ENCODE results near the gene FSCN2.
A peak's percentile ranks its signal among the peaks of the same experiment; 100 is the strongest.

Gene FSCN2

DNA sequence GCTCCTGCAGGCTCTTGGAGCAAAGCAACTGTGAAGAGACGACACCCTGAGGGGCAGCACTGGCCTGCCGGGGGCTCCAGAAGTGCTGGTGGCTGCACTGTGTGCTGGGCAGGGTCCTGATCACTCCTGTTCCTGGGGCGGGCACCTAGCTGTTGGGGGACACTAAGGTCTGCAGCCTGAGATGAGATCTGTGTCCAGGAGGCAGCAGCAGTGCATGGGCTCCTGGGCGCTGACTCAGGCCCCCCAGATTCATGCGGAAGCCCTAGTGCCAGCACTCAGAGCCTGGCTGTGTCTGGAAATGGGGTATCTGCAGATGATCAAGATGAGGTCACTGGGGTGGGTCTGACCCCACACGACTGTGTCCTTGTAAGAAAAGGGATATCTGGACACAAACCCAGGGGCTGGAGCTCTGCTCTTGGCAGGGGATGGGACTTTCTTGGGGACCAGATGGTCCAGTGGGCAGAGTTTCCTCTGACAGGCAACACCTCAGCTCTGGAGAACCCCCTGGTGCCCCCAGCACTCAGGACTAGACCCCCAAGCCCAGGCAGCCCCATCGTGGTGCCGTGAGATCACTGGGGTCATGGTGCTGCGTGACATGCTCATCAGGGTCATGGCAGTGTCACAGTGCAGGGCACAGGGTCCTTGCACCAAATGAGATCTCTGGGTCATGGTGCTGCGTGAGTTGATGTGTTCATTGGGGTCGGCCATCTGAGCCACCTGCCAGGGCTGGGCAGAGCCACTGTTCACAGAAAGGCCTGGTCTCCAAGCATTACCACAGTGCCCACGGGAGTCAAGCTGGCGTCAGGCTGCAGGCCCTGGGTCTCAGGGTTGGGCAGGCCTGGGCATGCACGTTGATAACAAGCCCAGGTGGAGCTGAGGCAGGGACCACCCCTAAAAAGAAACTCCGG, 14.5 kb downstream of the FSCN2 start:
- no peak overlapping the region for H3K4me3 ChIP-seq (ENCODE audit: low read length)
- no peak for TF ChIP-seq ZNF274 (IDR thresholded peaks at IDR 0.05; ENCODE audit: low read depth, low read length)

DNA sequence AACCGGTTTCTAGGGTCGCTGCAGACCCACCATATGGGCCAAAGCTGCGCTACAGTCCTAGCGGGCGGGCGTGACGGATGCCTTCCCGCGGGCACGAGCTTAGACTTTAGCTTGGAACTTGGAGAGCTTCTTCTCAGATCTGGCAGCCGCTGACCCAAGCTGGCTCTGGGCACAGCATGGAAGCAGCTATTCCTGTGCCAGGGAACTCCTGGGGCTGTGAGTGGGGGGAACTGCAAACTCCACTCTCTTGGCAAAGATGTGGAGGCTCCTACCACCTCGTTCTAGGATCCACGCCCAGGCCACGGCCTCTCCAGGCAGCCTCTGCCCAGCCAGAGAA, 15.1 kb downstream of the FSCN2 start:
- no peak for TF ChIP-seq ZNF274 (IDR thresholded peaks at IDR 0.05; ENCODE audit: low read depth, low read length)
- H3K4me3 ChIP-seq (ENCODE audit: low read length) = no peak overlapping the region

DNA sequence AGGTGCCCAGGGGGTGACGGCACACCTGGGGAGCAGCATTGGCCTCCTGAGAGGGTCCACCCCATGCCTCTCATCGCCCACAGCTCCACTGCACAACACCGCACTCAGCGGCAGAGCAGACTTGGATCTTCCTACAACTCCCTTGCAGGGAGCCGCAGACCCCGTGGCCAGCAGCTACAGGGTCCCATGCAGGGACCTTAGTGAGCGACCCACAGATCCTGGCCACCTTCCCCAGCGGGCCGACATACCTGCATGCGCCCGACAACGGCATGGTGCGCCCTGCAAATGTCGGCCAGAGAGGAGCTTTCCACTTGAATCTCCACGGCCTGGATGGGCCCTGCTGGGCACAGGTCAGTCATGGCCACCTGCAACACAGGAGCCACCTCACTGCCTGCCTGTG, 15.6 kb downstream of the FSCN2 start:
- no peak for TF ChIP-seq ZNF274 (IDR thresholded peaks at IDR 0.05; ENCODE audit: low read depth, low read length)
- H3K4me3 ChIP-seq (ENCODE audit: low read length) = no peak overlapping the region

DNA sequence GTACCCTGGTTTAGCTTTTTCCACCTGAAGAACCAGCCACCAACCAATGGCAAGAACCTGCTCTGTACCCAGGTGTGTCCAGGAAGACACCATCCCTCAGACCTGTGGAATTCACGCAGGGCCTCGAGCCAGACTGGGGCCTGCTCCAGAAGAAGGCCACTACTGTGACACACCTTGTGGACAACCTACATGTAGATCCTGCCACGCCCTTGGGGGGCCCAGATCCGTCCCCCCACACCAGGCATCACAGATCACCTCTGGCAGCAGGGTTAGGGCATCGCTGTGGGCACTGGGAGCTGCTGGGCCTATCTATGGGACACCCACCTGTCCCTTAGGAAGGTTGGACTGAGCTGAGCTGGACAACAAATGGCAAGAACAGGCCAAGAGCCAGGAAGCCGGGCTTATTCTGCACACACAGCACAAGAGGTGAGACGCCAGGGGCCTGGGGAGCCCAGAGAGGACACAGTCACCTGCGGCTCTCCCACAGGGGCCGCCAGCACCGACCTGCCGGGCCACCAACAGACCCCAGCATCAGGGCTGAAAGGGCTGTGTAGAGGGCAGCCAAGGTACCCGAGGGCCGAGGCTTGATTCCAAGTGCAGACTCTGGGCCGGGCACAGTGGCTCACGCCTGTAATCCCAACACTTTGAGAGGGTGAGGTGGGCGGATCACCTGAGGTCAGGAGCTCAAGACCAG, 16.3 kb downstream of the FSCN2 start:
- TF ChIP-seq ZNF274 (IDR thresholded peaks at IDR 0.05; ENCODE audit: low read depth, low read length) = no peak
- H3K4me3 ChIP-seq (ENCODE audit: low read length) = no peak overlapping the region

DNA sequence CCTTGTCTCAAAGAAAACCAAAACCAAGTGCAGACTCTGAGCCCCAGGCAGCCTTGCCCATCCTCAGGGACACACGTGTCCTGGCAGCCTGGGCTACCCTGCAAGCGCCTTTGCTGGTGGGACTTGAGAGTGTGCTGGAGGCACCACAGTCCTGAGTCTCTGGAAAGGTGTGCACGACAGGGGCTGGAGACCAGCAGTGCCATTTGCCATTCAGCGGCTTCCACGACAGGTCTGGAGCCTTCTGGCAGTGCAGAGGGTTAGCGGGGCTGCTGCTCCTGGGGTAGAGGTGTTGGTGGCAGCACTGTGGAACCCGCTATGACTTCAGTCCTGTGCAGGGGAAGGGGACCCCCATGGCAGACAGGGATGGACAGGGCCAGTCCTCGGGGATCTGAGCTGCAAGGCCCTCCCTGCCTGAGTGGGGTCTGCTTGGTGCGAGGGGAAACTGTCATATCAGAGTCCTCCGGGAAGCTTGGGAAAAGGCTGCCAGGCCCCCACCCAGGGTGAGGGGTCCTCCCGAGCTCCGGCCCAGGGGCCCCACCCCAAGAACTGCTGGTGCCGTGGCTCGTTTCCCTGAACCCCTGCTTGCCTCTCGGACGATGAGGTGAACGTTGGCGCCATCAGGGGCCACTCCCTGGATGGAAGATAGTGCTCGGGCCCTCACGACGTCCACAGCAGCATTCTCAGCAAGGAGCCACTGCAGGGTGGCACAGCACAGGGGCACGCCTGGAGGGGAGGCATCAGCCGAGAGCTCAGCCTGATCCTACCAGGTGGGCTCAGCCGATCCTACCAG, 17.2 kb downstream of the FSCN2 start:
- H3K4me3 ChIP-seq (ENCODE audit: low read length) = no peak overlapping the region
- no peak for TF ChIP-seq ZNF274 (IDR thresholded peaks at IDR 0.05; ENCODE audit: low read depth, low read length)

DNA sequence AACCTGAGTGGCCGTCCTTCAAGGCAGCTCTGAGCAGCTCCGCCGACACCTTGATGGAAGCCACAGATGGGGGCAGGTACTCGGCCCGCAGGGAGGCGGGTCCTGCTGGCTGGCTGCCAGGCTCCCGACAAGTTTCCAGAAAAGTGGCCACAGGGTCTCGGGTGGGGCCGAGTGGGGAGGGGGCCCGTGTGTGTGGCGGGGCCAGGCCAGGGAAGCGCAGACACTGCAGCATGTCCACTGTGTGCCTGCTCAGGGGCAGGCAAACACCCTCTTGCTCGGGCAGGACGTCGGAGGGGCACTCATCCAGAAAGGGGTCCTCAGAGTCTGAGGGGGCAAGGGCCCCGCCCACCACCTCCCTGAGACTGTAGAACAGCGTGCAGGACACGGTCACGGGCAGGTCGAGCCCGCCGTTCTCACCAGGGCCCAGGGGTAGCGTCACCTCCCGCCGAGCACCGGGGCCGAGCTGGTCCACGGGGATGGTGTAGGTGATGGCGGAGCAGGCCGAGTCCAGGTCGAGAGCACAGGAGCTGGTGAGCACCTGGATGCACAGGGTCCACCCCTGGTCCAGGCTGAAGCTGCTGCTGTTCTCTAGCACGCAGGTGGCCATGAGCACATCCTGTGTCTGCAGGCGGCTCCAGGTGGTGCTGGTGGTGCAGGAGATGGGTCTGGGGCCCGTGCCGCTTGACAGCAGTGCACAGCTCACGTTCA, 18.9 kb downstream of the FSCN2 start:
- no peak for TF ChIP-seq ZNF274 (IDR thresholded peaks at IDR 0.05; ENCODE audit: low read depth, low read length)
- H3K4me3 ChIP-seq (ENCODE audit: low read length) = no peak overlapping the region

DNA sequence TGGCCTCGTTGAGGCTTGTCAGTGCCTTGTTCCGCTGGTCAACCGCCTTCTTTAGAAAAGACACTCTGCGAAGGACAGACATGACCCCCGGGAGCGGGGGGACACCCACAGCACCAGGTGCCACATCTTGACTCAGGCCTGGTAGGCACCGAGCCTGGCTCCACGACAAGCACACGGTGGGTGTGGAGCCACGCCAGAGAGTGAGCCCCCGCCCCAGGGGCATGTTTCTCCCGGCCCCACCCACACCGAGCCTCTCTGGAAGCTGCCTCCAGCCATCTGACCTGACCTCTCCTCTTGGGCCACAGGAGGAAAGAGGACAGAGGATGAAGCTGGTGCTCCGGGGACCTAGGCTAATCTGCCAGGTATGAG, 19.4 kb downstream of the FSCN2 start:
- TF ChIP-seq ZNF274 (IDR thresholded peaks at IDR 0.05; ENCODE audit: low read depth, low read length) = no peak
- H3K4me3 ChIP-seq (ENCODE audit: low read length) = no peak overlapping the region

DNA sequence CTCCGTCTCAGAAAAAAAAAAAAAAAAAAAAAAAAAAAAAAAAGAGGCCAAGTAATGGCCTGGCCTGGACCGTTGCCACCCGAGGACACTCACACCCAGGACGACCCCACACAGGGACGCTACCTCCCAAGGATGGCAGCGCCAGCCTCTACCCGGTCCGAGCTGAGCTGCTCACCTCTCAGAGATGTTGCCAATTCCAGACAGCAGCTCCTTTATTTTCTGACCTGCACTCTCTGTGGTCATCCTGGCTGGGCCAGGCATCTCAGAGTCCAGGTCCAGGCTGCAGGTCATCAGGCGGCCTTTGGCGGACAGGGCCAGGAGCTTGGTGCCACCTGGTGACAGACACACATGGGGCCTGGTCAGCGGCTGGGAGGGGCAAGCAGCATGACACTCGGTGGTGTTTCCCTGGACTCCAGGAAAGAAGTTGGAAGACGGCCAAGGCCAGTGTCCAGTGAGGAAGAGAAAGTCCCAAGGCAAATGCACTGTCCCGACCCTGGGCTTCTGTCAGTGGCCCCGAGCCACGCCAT, 20.9 kb downstream of the FSCN2 start:
- TF ChIP-seq ZNF274 (IDR thresholded peaks at IDR 0.05; ENCODE audit: low read depth, low read length) = no peak
- no peak overlapping the region for H3K4me3 ChIP-seq (ENCODE audit: low read length)

DNA sequence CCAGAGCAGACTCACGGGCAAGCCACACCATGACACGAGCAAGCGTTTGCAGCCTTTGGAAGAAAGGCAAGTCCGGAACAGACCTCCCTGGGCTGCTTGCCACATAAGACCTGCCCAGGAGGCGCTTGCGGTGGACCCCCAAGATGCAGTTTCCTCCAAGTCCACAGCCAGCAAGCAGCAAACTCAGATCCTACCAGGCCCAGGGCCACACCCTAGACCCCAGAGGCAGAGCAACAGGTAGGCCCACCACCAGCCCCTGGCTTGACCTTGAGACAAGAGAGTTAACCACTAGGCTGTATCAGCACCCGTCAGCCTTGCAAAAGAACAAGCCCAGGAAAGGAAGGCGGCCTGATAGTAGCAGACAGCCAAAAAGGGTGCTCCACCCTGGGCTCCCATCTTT, 21.6 kb downstream of the FSCN2 start:
- no peak for TF ChIP-seq ZNF274 (IDR thresholded peaks at IDR 0.05; ENCODE audit: low read depth, low read length)

DNA sequence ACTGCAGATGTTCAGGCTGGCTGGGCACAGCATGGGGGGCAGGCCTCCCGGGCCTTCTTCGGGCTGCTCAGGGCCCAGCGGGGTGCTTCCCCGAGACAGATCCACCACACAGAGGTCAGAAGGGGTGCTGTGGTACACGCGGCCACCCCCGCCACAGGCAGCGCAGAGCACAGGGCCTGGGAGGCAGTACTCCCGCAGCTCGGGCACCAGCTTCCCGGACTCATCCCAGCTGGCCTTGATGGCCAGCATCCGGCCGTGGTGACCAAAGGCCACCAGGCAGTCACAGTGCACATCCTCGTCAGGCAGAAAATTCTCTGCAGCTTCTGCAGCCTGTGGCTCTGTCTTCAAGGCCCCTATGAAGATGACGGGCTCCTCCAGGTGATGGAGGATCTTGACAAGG, 22.1 kb downstream of the FSCN2 start:
- H3K4me3 ChIP-seq (ENCODE audit: low read length) = no peak overlapping the region
- no peak for TF ChIP-seq ZNF274 (IDR thresholded peaks at IDR 0.05; ENCODE audit: low read depth, low read length)

More for the DNA sequence above, 21.6 kb downstream of the FSCN2 start:
- H3K4me3 ChIP-seq (ENCODE audit: low read length) = no peak overlapping the region

DNA sequence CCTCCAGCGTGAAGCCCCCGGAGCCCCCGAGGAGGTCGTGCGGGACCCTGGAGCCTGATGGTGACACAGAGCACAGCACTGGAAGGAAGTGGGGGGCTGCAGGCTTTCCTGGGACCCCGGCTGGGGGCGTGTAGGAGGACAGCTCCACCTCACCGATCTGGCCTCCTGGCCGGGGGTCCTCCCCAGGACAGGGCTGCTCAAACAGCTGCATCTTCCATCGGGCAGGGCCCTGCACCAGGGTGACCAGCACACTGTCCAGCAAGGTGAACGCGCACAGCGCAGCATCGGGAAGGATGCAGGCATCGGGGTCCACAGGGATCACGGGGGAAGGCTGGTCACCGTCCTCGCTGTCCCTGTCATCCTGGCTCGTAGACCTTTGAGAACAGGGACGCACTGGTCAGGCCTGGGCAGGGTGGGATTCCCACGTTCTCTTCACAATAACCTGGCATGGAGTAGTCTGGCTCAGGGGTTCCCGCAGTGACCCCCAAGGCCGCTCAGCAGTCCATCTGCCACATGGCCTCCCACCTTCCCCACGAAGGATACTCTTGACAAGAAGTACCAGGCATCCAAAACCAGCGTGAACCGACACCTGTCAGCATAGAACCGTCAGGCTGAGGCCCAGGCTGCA, 22.8 kb downstream of the FSCN2 start:
- no peak for TF ChIP-seq ZNF274 (IDR thresholded peaks at IDR 0.05; ENCODE audit: low read depth, low read length)
- peak overlapping the region; percentile 75; the same call in 1 of the 2 replicates for H3K4me3 ChIP-seq (ENCODE audit: low read length)

DNA sequence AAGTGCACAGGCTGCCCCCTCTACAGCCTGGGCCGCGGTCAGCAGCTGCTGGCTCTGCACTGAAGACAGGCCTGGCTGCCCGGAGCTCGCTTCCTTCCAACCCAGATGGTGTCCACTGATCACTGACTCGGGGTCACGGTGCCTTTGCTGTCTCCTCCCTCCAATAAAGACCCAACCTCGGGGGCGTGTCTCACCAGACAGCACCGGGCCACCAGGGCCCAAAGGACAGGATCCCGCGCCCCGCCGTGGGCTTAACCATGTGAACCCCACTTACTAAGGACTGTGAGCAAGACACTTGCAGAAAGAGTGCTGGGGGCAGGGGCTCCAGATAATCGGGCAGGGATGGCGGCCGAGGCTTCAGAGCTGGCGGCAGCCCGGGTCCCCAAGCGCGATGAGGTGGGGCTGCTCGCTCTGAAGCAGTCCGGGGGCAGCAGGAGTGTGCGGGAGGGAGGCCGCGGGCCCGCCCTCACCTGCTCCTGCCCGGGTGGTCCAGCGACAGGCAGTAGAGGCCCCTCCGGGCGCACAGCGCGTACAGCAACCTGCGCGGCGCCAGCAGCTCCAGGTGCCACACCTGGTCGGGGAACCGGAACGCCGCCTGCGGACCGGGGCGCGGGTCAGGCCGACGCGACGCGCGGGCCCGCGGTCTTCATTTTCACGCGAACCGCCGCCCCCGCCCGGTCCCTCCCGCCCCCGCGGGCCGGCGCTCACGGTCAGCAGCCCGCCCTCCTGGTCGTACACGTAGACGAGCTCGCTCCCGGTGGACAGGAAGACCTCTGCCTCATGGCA, 23.5 kb downstream of the FSCN2 start:
- H3K4me3 ChIP-seq (ENCODE audit: low read length) = peak overlapping the region; percentile 75

More for the DNA sequence above, 23.5 kb downstream of the FSCN2 start:
- no peak for TF ChIP-seq ZNF274 (IDR thresholded peaks at IDR 0.05; ENCODE audit: low read depth, low read length)

All from GM08714 (cell line).